ENCODE data around the gene SRPX.

Gene SRPX

GRCh38 chrX:38149016-38149415 is 71.7 kb downstream of the SRPX start:
- H3K27ac ChIP-seq = no peak overlapping the region
- TF ChIP-seq ZFX (IDR thresholded peaks at IDR 0.05; ENCODE audit: borderline replicate concordance) (no peak), CTCF (IDR thresholded peaks at IDR 0.05) (no peak)

- H3K27ac ChIP-seq = no peak overlapping the region
- no peak for TF ChIP-seq CTCF (IDR thresholded peaks at IDR 0.05)
Measured at GRCh38 chrX:38142610-38143009, 78.1 kb downstream of the SRPX start.

- no peak overlapping the region for H3K27ac ChIP-seq
- TF ChIP-seq CTCF (IDR thresholded peaks at IDR 0.05) = no peak
- TF ChIP-seq ZFX (IDR thresholded peaks at IDR 0.05; ENCODE audit: borderline replicate concordance) = no peak
Measured at GRCh38 chrX:38138900-38139299, 81.8 kb downstream of the SRPX start.

- H3K27ac ChIP-seq = no peak overlapping the region
- TF ChIP-seq CTCF (IDR thresholded peaks at IDR 0.05) = no peak
- TF ChIP-seq ZFX (IDR thresholded peaks at IDR 0.05; ENCODE audit: borderline replicate concordance) = no peak
Measured at GRCh38 chrX:38138157-38138891, 82.3 kb downstream of the SRPX start.

GRCh38 chrX:38129366-38129765 is 91.3 kb downstream of the SRPX start:
- TF ChIP-seq ZFX (IDR thresholded peaks at IDR 0.05; ENCODE audit: borderline replicate concordance) = no peak
- no peak for TF ChIP-seq CTCF (IDR thresholded peaks at IDR 0.05)
- no peak overlapping the region for H3K27ac ChIP-seq

- H3K27ac ChIP-seq = no peak overlapping the region
- TF ChIP-seq ZFX (IDR thresholded peaks at IDR 0.05; ENCODE audit: borderline replicate concordance) (no peak), CTCF (IDR thresholded peaks at IDR 0.05) (no peak)
Measured at GRCh38 chrX:38127961-38128360, 92.7 kb downstream of the SRPX start.

- no peak overlapping the region for H3K27ac ChIP-seq
- TF ChIP-seq CTCF (IDR thresholded peaks at IDR 0.05) (no peak), ZFX (IDR thresholded peaks at IDR 0.05; ENCODE audit: borderline replicate concordance) (no peak)
Measured at GRCh38 chrX:38126179-38126578, 94.5 kb downstream of the SRPX start.
